GM12878 (cell line): ENCODE measurements around the gene MED22. TPM values are rescaled to one million over a fixed set of nuclear protein-coding genes. Genes with fewer than 3 reads are reported as not detected.

Experiments
- CUX1 ChIP-seq: IDR thresholded peaks from 2 replicates; pipeline ENCODE4 v1.6.1; 2012; ENCODE audit warnings: improper control_type of control experiment, low read depth, low read length; ENCODE audit not compliant: insufficient replicate concordance
- EED ChIP-seq: sonication (generic); IDR thresholded peaks from 2 replicates; pipeline ENCODE4 v1.6.1; 2016; ENCODE audit warnings: antibody characterized with exemption, low read depth
- EZH2 ChIP-seq: IDR thresholded peaks from 2 replicates; pipeline ENCODE4 v1.6.1; 2012; ENCODE audit warnings: low read depth, mild to moderate bottlenecking, control low read depth, inconsistent platforms, low read length, borderline replicate concordance; ENCODE audit not compliant: control insufficient read depth
- HCFC1 ChIP-seq: fragments of 150-350 bp; IDR thresholded peaks from 2 replicates; pipeline ENCODE4 v1.6.1; 2014; ENCODE audit warnings: low read length
- SIN3A ChIP-seq: IDR thresholded peaks from 2 replicates; pipeline ENCODE4 v1.6.1; 2012; ENCODE audit warnings: low read depth, low read length, improper control_type of control experiment
- SIX5 ChIP-seq: IDR thresholded peaks from 2 replicates; pipeline ENCODE4 v1.6.1; 2011; ENCODE audit warnings: mild to moderate bottlenecking, low read depth, low read length, moderate library complexity; ENCODE audit not compliant: severe bottlenecking
- YY1 ChIP-seq: IDR thresholded peaks from 2 replicates; pipeline ENCODE4 v1.6.1; 2011; ENCODE audit warnings: low read depth, mild to moderate bottlenecking, low read length
- ZBTB40 ChIP-seq: fragments of 450-650 bp; IDR thresholded peaks from 2 replicates; pipeline ENCODE4 v1.6.1; 2016; ENCODE audit warnings: mild to moderate bottlenecking, moderate library complexity, borderline replicate concordance
- ZNF274 ChIP-seq: IDR thresholded peaks from one replicate; pipeline ENCODE4 v1.8.0; 2011; ENCODE audit not compliant: insufficient read length, insufficient read depth
- polyA plus RNA-seq, 11 experiments: library from polyadenylated mRNA; depleted of rRNA in 4 of 11; unstranded in 6 of 11; stranded (reverse) in 5 of 11; fragments of >200 nt; fragmentation: Nextera tagmentation in 4 of 11; fragmentation: Illumina TruSeq in 1 of 11; extraction: Ambion mirVana in 4 of 11; extraction: Trizol in 1 of 11; gene quantifications; 1 replicate in 1 of 11; 2 replicates in 10 of 11; pipeline versions ENCODE4 v1.2.1 to v1.2.3, GENCODE V29; 2011 to 2016; ENCODE audit warnings: inconsistent platforms in 2 of 11, missing spikeins in 2 of 11, low read depth in 1 of 11
- total RNA-seq, 4 experiments: library from RNA; depleted of rRNA in 3 of 4; stranded (reverse); fragments of >200 nt in 3 of 4; fragmentation: Illumina TruSeq in 1 of 4; extraction: Trizol in 1 of 4; gene quantifications; 2 replicates each; pipeline versions ENCODE4 v1.2.1 to v1.2.3, GENCODE V29; 2013 to 2021
- TF ChIP-seq, protein P1 (sequence below): IDR thresholded peaks from 2 replicates; pipeline ENCODE4 v1.6.1; 2011; ENCODE audit warnings: low read depth, low read length, improper control_type of control experiment, borderline replicate concordance
- TF ChIP-seq, protein P2 (sequence below): IDR thresholded peaks from 2 replicates; pipeline ENCODE4 v1.6.1; 2012; ENCODE audit warnings: mild to moderate bottlenecking, low read depth, low read length
- TF ChIP-seq, protein P3 (sequence below), 3 experiments: IDR thresholded peaks in 2 of 3; conservative IDR thresholded peaks in 1 of 3; 2 replicates each; pipeline ENCODE4 v1.5.1; 2011; ENCODE audit warnings: low read depth in 3 of 3, low read length in 3 of 3, mild to moderate bottlenecking in 3 of 3, control low read depth in 2 of 3, moderate library complexity in 2 of 3, inconsistent platforms in 1 of 3, mixed read lengths in 1 of 3; ENCODE audit not compliant: control insufficient read depth in 2 of 3, insufficient read depth in 1 of 3; ENCODE audit errors: extremely low read depth in 1 of 3

Gene MED22
- total and polyA plus RNA-seq, 10 of the 15 experiments (the other 5 are each of a cell fraction or from before 2014, with no cell fraction given): 1.4 to 42.1 (median 24.6) TPM

DNA sequence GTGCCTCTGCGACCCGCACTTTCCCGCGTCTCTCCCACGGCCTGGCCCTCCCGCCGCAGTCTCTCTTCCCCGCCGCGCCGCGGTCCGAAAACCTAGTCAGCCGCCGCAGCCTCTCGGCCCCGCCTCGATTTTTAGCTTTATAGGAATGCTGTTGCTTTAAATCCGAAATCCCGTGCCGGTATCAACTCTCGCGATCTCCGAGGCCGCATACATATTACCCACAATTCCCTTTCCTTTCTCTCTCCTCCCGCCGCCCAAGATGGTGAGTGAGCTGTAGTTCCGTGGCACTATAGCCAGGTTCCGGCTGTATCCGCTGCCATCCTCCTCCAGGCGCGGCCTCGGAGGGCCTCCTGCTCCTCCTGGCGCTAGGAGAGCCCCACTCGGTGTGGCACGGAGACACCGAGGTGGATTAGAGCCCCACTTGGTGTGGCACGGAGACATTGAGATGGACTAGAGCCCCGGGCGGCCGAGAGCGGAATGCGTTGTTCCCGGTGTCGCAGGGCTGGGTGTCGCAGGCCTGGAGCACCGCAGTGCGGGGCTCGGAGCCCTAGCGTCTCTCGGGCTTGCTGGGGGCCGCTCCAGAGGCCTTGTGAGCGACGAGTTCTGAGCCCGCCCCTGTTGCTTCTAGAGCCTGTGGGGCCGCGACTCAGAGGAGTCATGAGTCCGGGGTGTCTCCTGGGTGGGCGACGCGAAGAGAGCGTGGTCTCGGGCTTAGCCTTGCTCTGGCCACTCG lies at the start of gene MED22, which contains the start of gene RPL7A (continued):
- TF ChIP-seq, protein P1, sequence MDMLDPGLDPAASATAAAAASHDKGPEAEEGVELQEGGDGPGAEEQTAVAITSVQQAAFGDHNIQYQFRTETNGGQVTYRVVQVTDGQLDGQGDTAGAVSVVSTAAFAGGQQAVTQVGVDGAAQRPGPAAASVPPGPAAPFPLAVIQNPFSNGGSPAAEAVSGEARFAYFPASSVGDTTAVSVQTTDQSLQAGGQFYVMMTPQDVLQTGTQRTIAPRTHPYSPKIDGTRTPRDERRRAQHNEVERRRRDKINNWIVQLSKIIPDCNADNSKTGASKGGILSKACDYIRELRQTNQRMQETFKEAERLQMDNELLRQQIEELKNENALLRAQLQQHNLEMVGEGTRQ: no peak
- TF ChIP-seq ZNF274 (no peak), EED (no peak), CUX1 (no peak), ZBTB40 (peak; percentile 72; the same call in 1 of the 2 replicates), SIN3A (no peak; the same call in 1 of the 2 replicates), YY1 (peak; percentile 97), HCFC1 (peak; percentile 60), EZH2 (no peak), SIX5 (peak; percentile 20)
- TF ChIP-seq, protein P2, sequence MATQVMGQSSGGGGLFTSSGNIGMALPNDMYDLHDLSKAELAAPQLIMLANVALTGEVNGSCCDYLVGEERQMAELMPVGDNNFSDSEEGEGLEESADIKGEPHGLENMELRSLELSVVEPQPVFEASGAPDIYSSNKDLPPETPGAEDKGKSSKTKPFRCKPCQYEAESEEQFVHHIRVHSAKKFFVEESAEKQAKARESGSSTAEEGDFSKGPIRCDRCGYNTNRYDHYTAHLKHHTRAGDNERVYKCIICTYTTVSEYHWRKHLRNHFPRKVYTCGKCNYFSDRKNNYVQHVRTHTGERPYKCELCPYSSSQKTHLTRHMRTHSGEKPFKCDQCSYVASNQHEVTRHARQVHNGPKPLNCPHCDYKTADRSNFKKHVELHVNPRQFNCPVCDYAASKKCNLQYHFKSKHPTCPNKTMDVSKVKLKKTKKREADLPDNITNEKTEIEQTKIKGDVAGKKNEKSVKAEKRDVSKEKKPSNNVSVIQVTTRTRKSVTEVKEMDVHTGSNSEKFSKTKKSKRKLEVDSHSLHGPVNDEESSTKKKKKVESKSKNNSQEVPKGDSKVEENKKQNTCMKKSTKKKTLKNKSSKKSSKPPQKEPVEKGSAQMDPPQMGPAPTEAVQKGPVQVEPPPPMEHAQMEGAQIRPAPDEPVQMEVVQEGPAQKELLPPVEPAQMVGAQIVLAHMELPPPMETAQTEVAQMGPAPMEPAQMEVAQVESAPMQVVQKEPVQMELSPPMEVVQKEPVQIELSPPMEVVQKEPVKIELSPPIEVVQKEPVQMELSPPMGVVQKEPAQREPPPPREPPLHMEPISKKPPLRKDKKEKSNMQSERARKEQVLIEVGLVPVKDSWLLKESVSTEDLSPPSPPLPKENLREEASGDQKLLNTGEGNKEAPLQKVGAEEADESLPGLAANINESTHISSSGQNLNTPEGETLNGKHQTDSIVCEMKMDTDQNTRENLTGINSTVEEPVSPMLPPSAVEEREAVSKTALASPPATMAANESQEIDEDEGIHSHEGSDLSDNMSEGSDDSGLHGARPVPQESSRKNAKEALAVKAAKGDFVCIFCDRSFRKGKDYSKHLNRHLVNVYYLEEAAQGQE: peak; percentile 56; the same call in 1 of the 2 replicates
- TF ChIP-seq, protein P3, sequence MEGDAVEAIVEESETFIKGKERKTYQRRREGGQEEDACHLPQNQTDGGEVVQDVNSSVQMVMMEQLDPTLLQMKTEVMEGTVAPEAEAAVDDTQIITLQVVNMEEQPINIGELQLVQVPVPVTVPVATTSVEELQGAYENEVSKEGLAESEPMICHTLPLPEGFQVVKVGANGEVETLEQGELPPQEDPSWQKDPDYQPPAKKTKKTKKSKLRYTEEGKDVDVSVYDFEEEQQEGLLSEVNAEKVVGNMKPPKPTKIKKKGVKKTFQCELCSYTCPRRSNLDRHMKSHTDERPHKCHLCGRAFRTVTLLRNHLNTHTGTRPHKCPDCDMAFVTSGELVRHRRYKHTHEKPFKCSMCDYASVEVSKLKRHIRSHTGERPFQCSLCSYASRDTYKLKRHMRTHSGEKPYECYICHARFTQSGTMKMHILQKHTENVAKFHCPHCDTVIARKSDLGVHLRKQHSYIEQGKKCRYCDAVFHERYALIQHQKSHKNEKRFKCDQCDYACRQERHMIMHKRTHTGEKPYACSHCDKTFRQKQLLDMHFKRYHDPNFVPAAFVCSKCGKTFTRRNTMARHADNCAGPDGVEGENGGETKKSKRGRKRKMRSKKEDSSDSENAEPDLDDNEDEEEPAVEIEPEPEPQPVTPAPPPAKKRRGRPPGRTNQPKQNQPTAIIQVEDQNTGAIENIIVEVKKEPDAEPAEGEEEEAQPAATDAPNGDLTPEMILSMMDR (IDR thresholded peaks at IDR 0.05 in 2 of 3, conservative IDR thresholded peaks at IDR 0.05 in 1 of 3; ENCODE audit: control insufficient read depth in 2 of 3, extremely low read depth in 1 of 3, insufficient read depth in 1 of 3, low read depth in 3 of 3, low read length in 3 of 3): no peak
